Activated CD8-positive, alpha-beta memory T cell treated with anti-CD3 and anti-CD28 coated beads for 36 hours (primary cell): Measurements from ENCODE around the gene BICRA. TPM values are rescaled to one million over a fixed set of nuclear protein-coding genes. Genes with fewer than 3 reads are reported as not detected.
"Not testable (repeated sequence)": the region's sequence is repeated elsewhere in the genome, so short reads cannot be mapped to it uniquely, and the experiment has no call there.

Experiments used
- CTCF ChIA-PET: fragments of 350-600 bp; sonication (Branson Sonifier 250); formaldehyde crosslinking; loops from one replicate; lab custom pipeline; 2021; ENCODE audit warnings: antibody characterized with exemption; lab: Charles Lee
- POLR2A ChIA-PET: fragments of 350-600 bp; sonication (Branson Sonifier 250); formaldehyde crosslinking; loops from one replicate; lab custom pipeline; 2021; ENCODE audit warnings: antibody characterized with exemption; lab: Charles Lee
- total RNA-seq, 2 experiments: library from RNA; stranded (reverse); gene quantifications; one replicate each; pipeline ENCODE4 v1.2.3, GENCODE V29; 2021

The BICRA gene
- total RNA-seq, 2 experiments from 2014 or later: 9.3 to 10.9 TPM

DNA sequence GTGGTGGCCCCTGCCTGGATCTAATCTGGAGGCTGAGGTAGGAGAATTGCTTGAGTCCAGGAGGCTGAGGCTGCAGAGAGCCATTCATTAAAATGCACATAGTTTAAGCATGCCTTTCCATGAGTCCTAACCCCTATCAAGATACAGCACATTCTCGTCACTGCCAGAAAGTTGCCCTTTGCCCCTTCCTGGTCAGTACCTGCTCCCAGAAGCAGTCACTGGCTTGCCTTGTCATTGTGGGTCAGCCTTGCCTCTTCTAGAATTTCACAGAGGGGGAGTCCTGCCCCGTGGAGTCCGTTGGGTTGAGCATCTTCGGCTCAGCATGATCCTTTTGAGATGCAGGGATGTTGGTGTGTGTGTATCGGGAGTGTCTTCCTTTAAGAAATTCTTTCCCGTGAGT is 10.8 kb downstream of the BICRA start:
- CTCF ChIA-PET: no interaction called here
- POLR2A ChIA-PET: no interaction called here

DNA sequence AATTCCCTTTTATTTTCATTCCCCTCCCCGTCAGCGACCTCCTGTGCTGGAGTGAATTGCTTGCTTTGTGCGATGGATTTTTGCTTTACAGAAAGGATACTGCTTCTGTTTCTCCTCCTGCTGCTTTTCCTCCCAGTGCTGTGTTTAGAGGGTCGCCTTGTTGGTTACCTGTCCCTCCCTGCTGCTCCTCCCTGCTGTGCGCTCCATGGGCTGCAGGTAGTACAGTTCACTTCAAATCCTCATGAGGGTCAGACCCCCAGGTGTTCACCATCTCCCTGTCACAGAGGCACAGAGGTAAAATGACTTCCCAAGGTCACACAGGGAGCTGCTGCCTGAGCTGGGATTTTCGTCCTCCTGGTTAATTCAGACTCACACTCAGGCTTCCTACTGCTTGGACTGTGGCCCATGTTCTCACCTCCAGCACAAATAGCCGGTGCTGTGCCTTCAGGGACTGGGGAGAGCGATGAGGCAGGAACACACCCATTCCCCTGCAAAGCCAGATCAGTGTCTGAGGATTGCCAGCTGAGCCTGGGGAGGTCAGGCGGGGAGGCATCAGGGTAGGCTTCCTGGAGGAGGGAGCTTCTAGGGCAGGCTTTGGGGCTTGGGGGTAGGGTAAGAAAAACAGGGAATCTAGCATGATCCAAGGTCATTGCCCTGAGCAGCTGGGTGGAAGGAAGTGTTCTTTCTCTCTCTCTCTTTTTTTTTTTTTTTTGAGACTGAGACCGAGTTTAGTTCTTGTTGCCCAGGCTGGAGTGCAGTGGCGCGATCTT is 14.4 kb downstream of the BICRA start:
- ChIA-PET POLR2A (no interaction called here), CTCF (interaction anchor here (0.6 kb wide), 2 partner anchors 15 to 208 kb away, joined by 3 to 4 read pairs; no protein-coding TSS in a partner anchor)

DNA sequence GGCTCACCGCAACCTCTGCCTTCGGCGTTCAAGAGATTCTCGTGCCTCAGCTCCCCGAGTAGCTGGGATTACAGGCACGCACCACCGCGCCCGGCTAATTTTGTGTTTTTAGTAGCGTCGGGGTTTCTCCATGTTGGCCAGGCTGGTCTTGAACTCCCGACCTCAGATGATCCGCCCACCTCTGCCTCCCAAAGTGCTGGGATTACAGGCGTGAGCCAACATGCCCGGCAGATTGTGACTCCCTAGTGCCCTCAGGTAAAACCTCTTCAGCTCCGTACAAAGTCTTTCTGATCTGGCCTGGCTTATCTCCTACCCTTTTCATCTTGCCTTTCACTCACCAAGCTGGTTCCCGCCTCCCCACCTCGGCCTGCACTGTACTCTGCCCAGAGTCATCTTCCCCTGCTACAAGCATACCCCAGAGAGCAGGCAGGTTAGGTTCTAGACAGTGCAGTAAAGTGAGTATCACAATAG is 15.0 kb downstream of the BICRA start:
- POLR2A ChIA-PET: no interaction called here
- CTCF ChIA-PET: interaction anchor here (0.6 kb wide), 2 partner anchors 14 to 207 kb away, joined by 3 to 4 read pairs; no protein-coding TSS in a partner anchor

DNA sequence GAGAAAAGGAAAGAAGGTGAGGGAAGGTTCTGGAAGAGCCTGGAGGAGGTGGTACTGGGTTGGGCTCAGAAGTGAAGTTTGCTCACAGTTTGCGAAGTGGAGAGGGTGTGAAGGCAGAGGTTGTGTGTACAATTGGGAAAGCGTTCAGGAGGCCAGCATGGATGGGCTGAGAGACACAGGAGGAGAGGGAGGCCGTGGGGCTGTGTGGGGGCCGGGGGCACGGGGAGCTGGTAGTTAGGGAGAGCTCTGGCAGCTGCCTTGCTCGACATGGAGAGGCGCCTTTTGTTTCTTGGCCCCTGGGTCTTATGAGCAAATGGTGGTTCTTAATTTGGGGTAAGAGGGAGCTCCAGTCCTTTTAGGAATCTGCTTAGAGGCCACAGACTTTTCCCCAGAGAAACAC is 16.7 kb downstream of the BICRA start:
- ChIA-PET CTCF (interaction anchor here (0.6 to 0.9 kb wide), 3 partner anchors 31 to 162 kb away, joined by 3 to 4 read pairs (median 3); no protein-coding TSS in a partner anchor), POLR2A (no interaction called here)

DNA sequence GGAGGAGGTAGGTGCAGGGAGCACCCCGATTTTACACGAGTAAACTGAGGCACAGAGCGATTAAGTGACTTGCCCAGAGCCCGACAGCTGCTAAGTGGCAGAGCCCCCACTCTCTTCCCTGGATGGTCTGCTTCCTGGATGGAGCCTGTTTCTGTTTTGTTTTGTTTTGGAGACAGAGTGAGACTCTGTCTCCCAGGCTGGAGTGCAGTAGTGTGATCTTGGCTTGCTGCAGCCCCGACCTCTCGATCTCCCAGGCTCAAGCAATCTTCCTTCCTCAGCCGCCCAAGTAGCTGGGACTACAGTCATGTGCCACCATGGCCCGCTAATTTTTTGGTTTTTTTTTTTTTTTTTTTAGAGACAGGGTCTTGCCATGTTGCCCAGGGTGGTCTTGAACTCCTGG is 17.3 kb downstream of the BICRA start:
- ChIA-PET POLR2A (no interaction called here), CTCF (interaction anchor here (1.0 kb wide), 1 partner anchor 9 kb away, joined by 7 read pairs; no protein-coding TSS in a partner anchor)

DNA sequence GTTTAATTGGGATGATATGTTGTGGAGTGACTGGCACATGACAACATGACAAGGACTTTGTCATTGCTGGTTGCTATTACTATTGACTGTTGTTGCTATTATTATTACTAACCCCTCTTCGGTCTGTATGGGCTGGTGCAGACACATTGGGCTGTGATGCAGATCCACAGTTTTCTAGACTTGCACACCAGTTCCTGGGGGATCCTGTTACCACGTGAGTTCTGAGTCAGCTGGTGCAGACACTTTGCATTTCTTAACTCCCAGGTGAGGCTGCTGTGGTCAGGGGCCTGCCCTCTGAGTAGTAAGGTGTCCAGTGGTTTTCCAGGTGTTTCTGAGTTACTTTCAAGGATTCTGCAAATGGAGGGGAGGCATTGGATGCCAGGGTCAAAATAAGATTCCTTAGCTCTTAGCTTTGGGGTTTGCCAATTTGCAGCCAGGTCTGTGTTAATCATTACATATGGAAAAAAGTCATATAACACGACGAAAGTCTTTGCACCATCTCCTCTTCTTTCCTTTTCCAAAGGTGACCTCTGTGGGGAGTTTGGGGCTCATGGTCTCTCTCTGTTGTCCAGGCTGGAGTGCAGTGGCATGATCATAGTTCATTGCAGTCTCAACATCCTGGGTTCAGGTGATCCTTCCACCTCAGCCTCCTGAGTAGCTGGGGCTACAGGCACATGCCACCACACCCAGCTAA is 19.3 kb downstream of the BICRA start:
- ChIA-PET CTCF (no interaction called here), POLR2A (no interaction called here)

DNA sequence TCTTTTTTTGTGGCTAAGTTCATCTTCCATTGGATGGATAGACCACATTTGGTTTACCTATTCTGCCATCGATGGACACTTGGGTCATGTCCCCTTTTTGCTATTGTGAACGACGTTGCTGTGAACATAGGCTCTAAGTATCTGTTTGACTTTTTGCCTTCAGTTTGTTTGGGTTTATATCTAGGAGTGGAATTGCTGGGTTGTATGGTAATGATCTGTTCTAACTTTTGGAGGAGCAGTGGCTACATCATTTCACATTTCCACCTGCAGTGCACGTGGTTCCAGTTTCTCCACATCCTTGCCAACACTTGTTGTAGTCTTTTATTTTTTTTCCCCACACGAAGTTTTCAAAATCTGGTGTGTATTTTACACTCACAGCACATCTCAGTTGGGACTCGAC is 21.7 kb downstream of the BICRA start:
- POLR2A ChIA-PET: interaction anchor here (0.6 kb wide), 1 partner anchor 9 kb away, joined by 7 read pairs; no protein-coding TSS in a partner anchor
- CTCF ChIA-PET: no interaction called here

DNA sequence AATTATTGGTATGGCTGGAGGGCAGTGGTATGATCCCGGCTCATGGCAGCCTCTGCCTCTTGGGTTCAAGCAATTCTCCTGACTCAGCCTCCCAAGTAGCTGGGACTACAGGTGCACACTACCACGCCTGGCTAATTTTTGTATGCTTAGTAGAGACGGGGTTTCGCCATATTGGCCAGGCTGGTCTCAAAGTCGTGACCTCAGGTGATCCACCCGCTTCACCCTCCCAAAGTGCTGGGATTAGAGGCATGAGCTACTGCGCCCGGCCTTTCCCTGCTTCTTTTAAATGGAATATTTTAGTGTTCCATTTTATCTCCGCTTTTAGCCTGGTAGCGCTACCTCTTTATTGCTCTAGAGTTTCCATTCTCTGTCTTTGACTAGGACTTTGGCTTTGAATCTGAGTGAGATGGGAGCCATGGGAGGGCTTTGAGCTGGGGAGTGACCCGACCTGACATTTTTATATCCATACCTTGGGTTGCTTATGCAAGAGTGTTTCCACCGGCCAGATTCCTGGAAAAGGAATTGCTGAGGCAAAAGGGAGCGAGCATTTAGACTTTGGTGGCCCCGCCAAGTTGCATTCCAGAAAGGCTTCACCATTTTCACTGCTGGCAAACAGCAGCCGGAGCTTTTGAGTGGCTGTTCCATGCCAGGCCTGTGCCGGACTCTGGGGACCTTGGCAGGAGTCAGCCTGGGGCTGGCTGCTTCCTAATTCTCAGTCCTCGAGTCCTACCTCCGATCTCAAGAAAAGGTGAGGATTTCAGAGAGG is 22.9 kb downstream of the BICRA start:
- ChIA-PET POLR2A (no interaction called here), CTCF (interaction anchor here (1.8 kb wide), 1 partner anchor 240 kb away, joined by 4 read pairs; no protein-coding TSS in a partner anchor)

DNA sequence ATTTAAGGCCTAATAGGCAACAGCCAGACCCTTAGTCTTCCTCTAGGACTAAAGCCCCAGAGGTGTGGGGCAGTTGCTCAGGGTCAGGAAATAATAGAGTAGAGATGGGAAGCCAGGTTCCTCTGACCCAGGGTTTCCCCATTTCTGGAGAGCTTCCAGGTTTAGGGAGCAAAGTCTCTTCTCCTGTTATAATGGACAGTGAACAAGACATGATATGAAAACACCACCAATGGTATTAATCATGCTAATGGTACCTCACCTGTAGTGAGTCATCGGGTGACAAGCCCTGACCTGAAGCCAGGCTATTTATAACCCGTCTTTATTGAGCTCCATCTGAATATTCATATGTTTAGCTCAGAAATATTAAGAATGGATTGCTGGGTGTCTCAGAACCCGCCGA is 24.6 kb downstream of the BICRA start:
- ChIA-PET POLR2A (no interaction called here), CTCF (no interaction called here)

DNA sequence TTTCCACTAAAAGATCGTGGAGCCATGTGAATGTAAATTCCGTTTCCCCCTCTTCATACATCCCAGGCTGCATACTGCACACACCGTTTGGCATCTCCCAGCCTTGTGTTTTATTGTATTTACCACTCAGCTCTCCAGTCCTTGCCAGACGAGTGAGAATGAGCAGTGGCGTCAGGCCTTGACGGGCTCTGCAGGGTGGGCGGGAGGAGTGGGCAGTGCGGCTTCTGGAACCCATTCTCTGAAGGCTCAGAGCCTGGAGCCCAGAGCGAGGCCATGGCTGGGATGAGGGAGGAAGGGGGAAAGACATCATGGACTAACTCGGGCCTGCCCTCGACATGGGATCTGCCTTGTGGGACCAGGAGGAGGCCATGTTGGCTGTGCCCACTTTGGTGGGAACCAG is 25.1 kb downstream of the BICRA start:
- POLR2A ChIA-PET: interaction anchor here (0.6 kb wide), 1 partner anchor 17 kb away, joined by 4 read pairs; no protein-coding TSS in a partner anchor
- CTCF ChIA-PET: no interaction called here

DNA sequence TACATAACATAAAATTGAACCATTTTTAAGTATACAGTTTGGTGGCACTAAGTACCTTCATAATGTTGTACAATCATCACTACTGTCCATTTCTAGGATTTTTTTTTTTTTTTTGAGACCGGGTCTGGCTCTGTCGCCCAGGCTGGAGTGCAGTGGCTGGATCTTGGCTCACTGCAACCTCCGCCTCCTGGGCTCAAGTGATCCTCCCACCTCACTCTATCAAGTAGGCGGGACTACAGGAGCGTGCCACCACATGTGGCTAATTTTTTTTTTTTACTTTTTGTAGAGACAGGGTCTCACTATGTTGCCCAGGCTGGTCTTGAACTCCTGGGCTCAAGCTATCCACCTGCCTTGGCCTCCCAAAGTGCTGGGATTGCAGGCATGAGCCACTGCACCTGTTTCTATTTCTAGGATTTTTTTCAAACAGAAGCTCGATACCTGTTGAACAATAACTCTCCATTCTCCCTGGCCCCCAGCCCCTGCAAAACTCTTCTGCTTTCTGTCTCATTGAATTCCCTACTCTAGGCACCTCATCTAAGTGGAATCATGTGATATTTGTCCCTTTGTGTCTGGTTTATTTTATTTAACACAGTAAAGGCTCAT is 26.3 kb downstream of the BICRA start:
- CTCF ChIA-PET: interaction anchor here (0.6 to 0.7 kb wide), 3 partner anchors 63 to 490 kb away, joined by 3 to 5 read pairs (median 3); no protein-coding TSS in a partner anchor
- POLR2A ChIA-PET: not testable (repeated sequence)

DNA sequence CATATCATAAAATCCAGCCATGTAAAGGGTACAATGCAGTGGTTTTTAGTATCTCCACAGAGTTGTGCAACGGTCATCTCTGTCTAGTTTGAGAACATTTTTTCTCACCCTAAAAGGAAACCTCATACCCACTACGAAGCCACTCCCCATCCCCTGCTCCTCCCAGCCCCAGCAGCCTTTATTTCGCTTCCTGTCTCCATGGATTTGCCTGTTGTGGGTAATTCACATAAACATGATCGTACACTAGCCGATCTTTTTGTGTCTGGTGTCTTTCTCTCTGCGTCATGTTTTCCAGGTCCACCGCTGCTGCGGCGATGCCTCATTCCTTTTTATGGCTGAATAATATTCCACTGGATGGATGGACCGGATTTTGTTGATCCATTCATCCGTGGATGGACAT is 28.6 kb downstream of the BICRA start:
- CTCF ChIA-PET: no interaction called here
- POLR2A ChIA-PET: no interaction called here

DNA sequence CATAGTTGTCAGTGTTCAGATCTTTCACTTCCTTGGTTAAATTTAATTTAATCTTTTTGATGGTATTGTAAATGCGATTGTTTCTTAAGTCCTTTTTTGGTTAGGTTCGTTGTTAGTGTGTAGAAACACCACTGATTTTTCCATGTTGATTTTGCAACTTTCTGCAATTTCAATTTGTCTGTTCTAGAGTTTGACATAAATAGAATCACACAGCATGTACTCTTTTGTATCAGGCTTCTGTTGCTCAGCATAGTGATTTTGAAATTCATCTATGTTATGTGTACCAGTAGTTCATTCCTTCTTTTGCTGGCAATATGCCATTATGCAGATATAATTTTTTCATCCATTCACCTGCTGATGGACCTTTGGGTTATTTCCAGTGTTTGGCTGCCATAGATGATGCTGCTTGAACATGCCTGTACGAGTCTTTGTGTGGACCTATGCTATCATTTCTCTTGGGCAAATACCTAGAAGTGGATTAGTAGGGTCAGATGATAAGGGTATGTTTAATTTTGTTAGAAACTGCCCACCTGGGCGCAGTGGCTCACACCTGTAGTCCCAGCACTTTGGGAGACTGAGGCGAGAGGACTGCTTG is 33.1 kb downstream of the BICRA start:
- ChIA-PET CTCF (no interaction called here), POLR2A (no interaction called here)

DNA sequence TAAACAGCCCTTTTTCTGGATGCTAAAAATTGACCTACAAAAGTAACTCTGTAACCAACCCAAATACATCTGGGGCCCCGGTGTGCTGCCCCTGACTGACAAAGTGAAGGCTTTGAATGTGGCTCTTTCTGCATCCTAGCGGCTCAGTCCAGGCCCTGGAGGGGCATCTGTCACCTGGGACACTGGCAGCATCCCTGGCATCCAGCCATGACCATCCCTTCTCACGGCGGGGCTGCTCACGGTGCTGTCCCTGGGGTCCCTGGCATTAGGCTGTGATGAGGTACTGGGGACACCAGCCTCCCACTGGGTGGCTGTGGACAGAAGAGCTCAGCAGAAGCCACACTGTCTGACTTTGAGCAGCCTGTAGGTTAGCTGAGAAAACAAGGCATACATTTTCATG is 34.3 kb downstream of the BICRA start:
- CTCF ChIA-PET: no interaction called here
- POLR2A ChIA-PET: no interaction called here

DNA sequence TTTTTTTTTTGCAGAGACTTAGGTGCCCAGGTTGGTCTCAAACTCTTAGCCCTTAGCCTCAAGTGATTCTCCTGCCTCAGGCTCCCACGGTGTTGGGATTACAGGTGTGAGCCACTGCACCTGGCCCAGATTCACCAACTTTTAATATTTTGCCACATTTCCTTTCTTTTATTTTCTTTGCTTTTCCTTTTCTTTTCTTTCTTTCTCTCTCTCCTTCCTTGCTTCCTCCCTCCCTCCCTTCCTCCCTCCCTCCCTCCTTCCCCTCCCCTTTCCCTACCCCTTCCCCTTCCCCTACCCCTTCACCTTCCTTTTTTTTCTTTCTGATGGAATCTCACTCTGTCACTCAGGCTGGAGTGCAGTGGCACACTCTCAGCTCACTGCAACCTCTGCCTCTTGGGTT is 35.3 kb downstream of the BICRA start:
- ChIA-PET CTCF (no interaction called here), POLR2A (no interaction called here)

DNA sequence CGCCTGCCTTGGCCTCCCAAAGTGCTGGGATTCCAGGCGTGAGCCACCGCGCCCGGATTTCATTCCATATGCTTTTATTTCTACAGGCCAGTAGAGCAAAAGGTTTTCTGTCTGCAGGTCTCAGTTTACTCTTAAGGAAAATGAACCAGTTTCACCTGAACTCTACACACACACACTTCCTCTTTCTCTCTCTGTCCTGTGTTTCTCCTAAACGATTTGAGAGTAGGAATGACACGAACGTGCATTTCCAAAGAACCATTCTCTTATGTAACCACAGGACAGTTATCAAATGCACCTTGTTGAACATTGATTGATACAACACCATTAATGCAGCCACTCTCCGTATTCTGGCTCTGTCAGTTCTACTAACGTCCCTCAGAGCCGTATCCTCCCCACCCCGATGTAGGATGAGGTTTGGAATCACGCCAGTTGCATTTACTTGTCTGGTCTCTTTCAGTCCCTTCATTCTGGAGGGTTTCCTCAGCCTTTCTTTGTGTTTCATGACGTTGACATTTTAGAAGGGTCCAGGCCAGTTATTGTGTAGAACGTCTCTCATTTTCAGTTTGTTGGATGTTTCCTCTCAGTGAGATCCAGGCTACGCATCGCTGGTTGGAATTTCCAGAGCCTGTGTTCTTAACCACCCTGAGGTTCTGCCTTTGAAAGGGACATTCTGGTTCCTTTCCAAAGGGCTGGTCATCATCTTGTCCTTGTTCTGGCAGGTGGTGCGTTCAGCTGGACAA is 36.0 kb downstream of the BICRA start:
- CTCF ChIA-PET: no interaction called here

DNA sequence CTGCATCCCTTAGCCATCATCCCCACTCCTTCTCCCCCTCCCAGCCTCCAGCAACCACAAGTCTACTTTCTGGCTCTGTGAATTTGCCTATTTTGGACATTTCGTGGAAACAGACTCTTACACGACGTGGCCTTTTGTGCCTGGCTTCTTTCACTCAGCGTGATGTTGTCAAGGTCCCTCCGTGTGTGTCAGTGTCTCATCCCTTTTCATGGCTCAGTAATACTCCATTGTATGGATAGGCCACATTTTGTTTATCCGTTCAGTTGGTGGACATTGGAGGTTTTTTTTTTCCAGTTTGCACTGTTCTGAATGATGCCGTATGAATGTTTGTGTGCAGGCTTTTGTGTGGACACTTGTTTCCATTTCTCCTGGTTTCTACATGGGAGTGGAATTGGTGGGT is 38.0 kb downstream of the BICRA start:
- POLR2A ChIA-PET: no interaction called here
- CTCF ChIA-PET: no interaction called here

More for the DNA sequence above, 36.0 kb downstream of the BICRA start:
- POLR2A ChIA-PET: no interaction called here

DNA sequence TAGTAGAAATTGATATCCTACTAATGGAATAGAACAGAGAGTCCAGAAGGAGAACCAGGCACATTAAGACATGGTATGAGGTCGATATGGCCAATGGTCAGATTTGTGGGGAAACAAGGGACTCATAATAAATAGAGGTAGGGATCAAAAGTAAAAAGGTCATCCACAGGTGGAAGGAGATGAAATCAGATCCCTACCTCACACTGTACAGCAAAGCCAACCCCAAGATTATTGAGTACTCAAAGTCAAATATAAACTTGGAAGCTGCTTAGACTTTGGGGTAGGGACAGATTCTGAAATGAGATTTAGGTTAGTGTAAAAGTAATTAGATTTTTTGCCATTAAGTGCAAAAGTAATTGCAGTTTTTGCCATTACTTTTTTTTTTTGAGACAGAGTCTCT is 40.7 kb downstream of the BICRA start:
- POLR2A ChIA-PET: no interaction called here
- CTCF ChIA-PET: no interaction called here
